Occipital lobe (tissue), 2 donors: ENCODE results near the gene OR1Q1. TPM values are rescaled to one million over a fixed set of nuclear protein-coding genes. Genes with fewer than 3 reads are reported as not detected.
"Not testable (repeated sequence)": the region's sequence is repeated elsewhere in the genome, so short reads cannot be mapped to it uniquely, and the experiment has no call there.

ENCODE experiments used
- DNase-seq: peaks from one replicate; lab custom pipeline; 2025; lab: John Stamatoyannopoulos, UW
- total RNA-seq: library from RNA; depleted of rRNA; stranded (reverse); fragments of >200 nt; gene quantifications from one replicate; pipeline ENCODE4 v1.2.3, GENCODE V29; 2014

The OR1Q1 gene, protein sequence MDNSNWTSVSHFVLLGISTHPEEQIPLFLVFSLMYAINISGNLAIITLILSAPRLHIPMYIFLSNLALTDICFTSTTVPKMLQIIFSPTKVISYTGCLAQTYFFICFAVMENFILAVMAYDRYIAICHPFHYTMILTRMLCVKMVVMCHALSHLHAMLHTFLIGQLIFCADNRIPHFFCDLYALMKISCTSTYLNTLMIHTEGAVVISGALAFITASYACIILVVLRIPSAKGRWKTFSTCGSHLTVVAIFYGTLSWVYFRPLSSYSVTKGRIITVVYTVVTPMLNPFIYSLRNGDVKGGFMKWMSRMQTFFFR
- not detected for total RNA-seq

DNA sequence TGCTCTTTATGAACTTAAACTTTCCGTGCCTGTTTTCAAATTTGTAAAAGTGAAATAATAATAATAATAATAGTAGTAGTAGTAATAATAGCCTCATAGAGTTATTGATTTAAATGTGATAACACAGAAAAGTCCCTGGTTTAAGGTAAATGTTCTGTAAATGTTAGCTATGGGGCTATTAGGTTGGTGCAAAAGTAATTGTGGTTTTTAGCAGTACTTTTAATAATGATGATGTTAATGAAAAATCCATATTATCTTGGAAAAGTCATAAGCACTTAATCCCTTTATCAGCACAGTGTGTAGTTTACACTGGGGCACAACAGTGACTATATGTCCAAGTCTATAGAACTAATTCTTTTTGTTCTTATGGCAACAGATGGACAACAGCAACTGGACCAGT is at the start of gene OR1Q1:
TSS of gene OR1Q1 (plus strand) at position 377 of the 400 bp plus-strand sequence. CDS start at position 377, 0 bp downstream.
- no peak for DNase-seq

DNA sequence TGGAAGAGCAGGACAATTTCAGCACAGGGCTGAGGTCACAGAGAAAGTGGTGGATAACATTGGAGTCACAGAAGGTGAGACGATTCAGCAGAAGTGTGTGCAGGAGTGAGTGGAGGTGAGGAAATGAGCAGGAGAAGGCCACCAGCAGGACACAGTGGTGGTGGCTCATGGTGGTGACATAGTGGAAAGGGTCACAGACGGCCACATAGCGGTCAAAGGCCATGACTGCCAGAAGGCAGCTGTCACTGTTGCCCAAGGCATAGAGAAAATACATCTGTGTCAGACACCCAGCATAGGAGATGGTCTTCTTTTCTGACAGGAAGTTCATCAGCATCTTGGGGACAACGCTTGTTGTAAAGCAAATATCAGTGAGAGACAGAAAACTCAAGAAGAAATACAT is 46.6 kb upstream of the OR1Q1 start:
- no peak for DNase-seq

DNA sequence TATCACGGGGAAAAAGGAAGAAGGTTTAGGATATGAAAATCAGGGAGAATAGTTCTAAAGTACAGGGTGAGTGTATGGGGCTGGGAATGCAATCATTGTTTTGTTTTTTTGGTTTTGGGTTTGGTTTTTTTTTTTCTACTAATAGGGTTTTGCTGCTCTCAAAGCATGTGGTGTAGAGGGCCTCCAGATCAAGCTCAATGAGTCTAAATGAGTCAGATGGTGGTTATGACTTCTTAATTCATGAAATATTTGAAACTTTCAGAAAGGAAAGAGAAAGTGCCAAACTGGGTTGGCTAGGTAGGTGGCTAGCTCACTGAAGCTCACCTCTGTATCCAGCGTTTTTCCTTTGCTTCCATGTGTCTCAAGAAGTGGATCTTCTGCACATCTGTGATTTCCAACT is 42.1 kb upstream of the OR1Q1 start:
- DNase-seq: no peak

DNA sequence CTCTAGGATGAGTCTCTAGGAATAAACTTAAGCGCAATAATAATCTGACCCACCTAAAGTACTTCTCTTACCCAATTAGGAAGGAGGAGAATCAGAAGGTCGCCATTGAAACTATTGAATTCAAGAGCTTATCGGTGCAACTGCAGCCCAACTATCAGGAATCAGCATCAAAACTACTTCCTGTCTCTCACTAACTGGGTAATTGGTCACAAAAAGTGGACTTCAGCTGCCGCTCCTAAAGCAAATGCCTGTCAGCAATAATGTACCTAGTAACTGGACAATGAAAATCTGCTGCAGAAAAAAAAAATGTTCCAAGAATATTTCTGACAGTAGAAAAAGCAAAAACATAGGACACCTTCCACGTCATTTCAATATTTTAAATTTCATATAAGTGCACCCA is 34.7 kb upstream of the OR1Q1 start:
- DNase-seq: no peak

DNA sequence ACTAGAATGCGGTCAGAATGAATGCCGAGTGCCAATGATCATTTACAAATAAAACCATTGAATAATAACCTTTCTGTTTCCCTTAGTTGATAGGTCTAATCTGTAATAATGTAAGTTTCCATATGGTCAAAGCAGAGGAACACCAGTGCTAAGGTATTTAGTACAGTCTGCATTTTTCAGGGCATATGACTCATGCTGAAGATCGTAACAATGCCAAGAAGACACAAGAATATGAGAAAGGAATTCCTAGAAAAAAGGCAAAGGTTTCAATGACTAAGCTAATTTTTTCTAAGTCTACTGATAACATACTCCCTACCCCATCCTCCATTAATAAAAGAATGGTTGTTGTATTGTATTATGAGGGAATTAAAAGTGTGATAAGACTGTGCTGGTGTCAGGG is 34.2 kb upstream of the OR1Q1 start:
- no peak for DNase-seq

DNA sequence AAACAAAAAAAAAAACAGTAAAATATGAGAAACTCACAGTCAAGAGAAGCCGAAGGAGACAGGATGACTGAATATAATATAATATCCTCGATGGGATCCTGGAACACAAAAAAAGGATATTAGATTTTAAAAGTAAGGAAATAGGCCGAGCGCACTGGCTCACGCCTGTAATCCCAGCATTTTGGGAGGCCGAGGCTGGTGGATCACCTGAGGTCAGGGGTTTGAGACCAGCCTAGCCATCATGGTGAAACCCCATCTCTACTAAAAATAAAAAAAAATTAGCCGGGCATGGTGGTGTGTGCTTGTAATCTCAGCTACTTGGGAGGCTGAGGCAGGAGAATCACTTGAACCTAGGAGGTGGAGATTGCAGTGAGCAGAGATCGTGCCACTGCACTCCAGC is 31.3 kb upstream of the OR1Q1 start, which contains the start of gene OR1L8:
TSS of gene OR1L8 (minus strand) at position 101 of the 400 bp plus-strand sequence. CDS start 14,907 bp downstream, outside the sequence.
- not testable (repeated sequence) for DNase-seq

DNA sequence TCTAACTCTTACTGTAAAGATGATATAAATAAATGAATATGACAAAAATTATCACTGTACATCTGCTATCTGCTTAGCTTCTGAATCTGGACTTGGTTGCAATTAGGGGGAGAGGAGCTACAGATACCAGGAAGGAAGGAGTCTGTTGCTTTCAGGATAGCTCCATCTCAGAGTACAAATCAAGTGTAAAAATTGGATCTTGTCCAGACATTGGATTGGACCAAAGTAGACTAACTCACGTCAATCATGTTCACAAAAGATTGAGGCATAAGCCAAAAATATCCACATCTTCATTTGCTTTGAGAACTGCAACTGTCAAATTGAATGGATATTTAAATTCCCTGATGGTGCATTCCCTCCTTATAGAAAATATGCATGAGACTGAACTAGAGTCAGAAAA is 8.8 kb upstream of the OR1Q1 start:
- DNase-seq: no peak

DNA sequence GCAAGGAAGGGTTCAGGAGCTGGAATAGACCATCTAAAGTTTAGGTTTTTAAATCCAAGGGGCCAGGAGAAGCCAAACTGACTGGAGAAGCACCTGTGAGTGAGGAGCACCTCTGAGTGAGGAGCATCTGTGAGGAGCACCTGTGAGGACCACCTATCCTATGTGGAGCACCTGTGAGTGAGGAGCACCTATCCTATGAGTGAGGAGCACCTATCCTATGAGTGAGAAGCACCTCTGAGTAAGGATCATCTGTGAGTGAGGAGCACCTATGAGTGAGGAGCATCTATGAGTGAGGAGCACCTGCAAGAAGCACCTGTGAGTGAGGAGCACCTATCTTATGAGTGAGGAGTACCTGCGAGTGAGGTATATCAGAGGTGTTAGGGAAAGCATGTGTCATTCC is 8.0 kb upstream of the OR1Q1 start:
- no peak for DNase-seq

DNA sequence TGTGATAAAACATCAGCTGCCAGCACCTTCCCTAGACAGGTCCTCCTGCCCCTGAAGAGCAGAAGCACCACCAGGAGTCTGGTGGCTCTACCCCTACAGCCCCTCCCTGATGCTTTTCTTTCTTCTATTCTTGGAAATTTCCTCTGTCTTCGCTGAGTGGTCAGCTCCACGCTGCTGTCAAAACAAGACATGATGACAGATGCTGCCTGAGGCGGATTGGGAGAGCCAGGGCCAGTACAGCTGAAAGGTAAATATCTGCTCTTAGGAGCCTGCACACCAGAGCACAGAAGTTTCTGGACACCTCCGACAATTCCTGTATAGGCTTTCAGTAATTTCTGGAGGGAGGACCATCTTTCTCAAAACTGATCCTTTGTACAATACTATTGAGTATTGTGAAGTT is 4.7 kb upstream of the OR1Q1 start:
- DNase-seq: no peak

DNA sequence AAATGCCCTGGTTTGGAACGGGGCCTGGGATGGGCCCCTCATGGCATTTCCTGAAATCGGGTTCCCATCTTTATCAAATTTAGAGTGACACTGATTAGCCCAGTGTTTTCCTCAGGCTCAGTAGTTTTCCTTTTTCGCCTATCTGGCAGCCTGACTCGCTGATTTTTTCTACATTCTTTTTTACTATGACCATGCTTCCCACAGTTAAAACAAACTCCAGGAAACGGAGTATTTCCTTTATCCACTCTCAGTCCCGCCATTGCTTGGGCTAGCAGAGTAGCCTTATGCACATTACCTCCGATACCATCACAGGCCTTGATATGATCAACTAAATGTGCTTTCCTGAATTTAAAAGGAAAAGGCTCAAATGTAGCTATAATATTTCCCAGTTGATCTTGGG is 5.5 kb downstream of the OR1Q1 start:
- DNase-seq: no peak

DNA sequence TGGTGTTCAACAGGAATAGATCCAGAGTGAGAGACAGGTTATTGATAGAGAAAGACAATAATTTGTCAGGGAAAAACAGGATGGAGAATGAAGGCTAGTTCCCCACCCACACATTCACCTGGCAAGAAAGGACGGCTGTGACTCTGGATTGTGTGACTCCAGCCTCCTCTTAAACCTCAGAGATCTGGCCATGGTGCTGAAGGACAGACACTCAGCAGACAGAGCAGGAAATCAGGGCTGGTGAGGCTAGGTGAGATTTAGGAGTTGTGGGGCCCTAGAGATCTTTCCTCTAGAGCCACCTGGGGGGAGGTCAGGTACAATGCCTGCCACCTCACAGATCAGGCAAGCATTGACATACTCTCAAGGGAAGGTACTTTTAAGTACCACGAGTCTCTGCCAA is 27.7 kb downstream of the OR1Q1 start:
- no peak for DNase-seq

DNA sequence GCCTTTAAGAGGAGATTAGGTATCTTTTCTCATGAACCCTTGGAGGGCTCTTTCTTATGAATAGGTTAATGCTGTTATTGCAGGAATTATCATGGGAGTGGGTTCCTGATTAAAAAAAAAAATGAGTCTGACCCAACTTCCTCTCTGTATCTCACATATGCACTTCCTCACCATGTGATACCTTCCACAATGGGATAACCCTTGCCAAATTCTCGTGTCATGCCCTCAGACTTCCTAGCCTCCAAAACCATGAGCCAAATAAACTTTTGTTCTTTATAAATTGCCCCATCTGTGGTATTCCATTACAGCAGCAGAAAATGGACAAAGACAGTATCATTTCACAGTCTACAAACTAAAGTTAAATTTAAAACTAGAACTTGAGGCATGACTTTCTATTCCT is 41.8 kb downstream of the OR1Q1 start:
- no peak for DNase-seq

DNA sequence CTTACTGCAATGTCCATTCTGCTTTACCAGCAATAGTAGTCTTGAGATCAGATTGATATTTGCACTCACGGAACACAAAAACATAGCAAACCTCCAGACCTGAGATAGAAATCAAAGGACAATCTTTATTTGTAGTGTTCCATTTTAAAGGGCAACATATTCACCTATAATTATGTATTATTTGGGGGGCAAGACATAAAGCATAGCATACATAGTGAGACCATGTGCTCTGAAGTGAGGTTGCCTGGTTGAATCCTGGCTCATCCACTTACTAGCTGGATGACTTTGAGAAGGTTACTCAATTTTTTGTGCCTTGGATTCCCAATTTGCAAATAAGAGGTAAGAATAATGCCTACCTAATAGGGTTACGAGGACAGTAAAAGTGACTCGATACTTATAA is 43.0 kb downstream of the OR1Q1 start, which contains the start of gene OR1B1:
TSS of gene OR1B1 (minus strand) at position 101 of the 400 bp plus-strand sequence.
- no peak for DNase-seq

DNA sequence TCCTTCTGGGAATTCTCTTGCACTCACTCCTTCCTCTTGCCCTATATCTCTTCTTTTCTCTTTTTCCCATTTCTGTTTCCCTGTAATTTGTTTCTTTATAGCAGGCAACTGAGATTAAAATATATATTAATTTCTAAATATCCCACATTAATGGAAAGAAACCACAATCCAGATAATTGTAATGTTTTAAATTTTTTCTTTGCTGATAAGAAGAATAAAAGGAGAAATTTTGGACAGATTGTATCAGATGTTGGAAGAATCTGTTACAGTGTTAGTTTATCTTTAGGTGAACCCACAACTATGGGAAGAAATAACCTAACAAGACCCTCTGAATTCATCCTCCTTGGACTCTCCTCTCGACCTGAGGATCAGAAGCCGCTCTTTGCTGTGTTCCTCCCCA is 46.9 kb downstream of the OR1Q1 start, which contains the start of gene OR1L1:
TSS of gene OR1L1 (plus strand) at position 301 of the 400 bp plus-strand sequence. CDS start at position 301, 0 bp downstream.
- no peak for DNase-seq

Other genes with a start within 250 kb of the OR1Q1 start
- gene PTGS1, start 243.7 kb upstream of the OR1Q1 start, total RNA-seq: 0.47 TPM
- gene OR1J1, start 136.8 kb upstream of the OR1Q1 start, total RNA-seq: not detected
- gene OR1J2, start 103.9 kb upstream of the OR1Q1 start, total RNA-seq: not detected
- not detected for gene OR1J4, start 95.6 kb upstream of the OR1Q1 start, total RNA-seq
- gene OR1N1, start 87.4 kb upstream of the OR1Q1 start, total RNA-seq: not detected
- gene OR1N2, start 61.6 kb upstream of the OR1Q1 start, total RNA-seq: not detected
- gene OR1L8, start 31.4 kb upstream of the OR1Q1 start, total RNA-seq: not detected
- gene OR1B1, start 42.9 kb downstream of the OR1Q1 start, total RNA-seq: 0.62 TPM
- not detected for gene OR1L1, start 47.0 kb downstream of the OR1Q1 start, total RNA-seq
- gene OR1L3, start 60.4 kb downstream of the OR1Q1 start, total RNA-seq: not detected
- gene OR1L4, start 109.3 kb downstream of the OR1Q1 start, total RNA-seq: not detected
- not detected for gene OR1L6, start 127.6 kb downstream of the OR1Q1 start, total RNA-seq
- not detected for gene OR5C1, start 174.2 kb downstream of the OR1Q1 start, total RNA-seq
- not detected for gene OR1K1, start 185.4 kb downstream of the OR1Q1 start, total RNA-seq
- gene PDCL, start 213.8 kb downstream of the OR1Q1 start, total RNA-seq: 72.2 TPM